GM19193 (cell line): ENCODE data around the gene TPK1.

Experiments used
- POLR2A ChIP-seq: IDR thresholded peaks from 4 replicates; pipeline ENCODE4 v1.6.1; 2011; ENCODE audit not compliant: insufficient read depth, insufficient read length; ENCODE audit errors: extremely low read depth

TPK1 gene

DNA sequence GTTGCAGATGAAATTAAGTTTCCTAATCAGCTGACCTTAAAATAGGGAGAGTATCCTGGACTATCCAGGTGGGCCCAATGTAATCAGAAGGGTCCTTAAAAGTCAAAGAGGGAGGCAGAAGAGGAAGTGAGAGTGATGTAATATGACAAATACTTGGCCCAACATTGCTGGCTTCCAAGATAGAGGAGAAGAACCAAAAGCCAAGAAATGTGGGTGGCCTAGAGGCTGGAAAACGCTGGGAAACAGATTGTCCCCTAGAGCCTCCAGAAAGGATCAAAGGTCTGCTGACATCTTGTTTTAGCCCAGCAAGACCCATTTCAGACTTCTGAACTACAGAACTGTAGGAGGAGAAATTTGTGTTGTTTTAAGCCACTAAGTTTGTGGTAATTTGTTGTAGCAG is 352.7 kb downstream of the TPK1 start:
- TF ChIP-seq POLR2A: no peak

DNA sequence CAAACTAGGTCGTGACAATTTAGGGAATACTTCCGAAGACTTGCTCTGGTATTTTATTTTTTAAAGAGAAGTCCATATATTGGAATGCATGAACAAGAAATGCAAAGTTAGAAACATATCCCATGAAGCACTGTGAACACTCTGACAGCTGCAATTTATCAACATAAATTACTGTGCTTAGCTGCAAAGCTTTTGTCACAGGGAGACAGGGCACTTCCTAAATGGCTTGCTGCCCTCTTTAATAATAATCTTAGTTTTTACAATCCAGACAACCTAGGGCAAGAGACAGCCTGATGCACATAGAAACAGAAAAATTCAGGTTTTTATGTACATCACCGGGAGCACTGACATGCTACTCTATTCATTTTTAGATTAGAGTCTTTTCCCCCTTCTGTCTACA is 354.0 kb downstream of the TPK1 start:
- TF ChIP-seq POLR2A: no peak

GRCh38 chr7:144477348-144477747 is 358.5 kb downstream of the TPK1 start:
- TF ChIP-seq POLR2A: no peak

- no peak for TF ChIP-seq POLR2A
These were observed 360.8 kb downstream of the TPK1 start for GRCh38 chr7:144474800-144475615.

DNA sequence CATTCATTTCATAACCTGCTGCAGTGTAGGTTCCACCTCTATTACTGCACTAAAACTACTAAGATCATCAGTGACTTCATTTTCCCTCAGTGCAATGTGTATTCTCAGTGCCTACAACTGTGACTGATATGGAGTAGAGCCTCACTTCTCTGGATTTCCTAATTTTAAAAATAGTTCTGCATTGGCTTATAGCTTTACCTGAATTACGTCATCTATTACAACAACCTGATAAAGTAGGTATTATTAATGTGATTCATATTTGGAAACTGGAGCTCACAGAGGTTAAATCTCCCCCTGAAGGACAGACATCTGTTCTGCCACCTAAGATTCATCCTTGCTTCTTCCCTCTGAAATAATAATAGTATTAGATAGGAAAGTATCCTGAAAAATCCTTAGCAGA is 361.5 kb downstream of the TPK1 start:
- TF ChIP-seq POLR2A: no peak

DNA sequence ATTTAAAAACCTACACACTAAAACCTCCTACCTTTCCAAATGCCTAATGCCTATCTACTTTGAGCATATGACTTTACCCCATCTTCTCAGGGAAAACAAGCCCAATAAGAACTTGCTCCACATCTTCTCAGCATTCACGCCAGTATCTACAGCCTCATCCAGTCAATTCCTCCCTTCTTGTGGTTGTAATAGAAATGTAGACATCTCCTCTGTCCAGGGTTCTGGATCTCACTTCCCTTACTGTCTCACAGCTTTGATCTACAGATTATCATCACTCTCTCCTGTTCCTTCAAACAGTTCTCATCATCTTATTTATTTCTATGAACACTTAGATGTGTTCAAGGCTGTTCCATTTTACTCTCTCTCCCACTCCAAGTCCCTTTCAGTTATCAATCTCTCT is 361.9 kb downstream of the TPK1 start:
- TF ChIP-seq POLR2A: no peak

- TF ChIP-seq POLR2A: no peak
These were observed 365.8 kb downstream of the TPK1 start for GRCh38 chr7:144470078-144470477.

DNA sequence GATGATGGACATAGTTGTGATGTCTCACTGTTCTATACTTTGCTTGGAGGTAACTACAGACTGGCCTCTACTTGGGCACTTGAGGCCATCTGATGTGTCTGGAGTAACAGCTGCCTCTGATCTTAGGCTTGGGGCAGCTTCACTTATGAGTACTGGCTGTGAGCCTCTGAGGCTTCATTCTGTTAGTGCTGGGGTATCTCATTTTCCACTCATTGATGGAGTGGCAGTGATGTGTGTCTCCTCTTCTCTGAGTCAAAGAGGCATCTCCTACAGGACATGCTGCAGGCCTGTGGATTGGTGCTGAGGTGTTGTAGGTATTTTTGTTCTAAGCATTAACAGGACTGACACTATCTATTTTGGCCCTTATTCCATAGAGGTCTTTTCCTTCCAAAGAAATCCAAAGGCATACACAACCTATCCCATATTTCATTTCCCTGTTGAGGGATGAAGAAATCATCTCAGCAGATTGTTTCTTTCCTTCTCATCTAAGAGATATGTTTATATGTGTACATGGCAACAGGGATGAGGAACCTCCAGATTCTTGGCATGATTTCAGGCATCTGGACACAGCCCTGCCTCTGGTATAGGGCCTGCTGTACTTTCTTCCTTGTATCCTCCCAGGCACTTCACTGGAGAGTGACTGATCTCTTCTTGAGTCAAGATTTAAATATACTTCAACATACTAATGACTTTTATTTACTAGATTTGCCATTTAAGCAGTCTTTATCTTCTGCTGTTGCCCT is 366.7 kb downstream of the TPK1 start:
- no peak for TF ChIP-seq POLR2A

GRCh38 chr7:144459635-144460034 is 376.2 kb downstream of the TPK1 start:
- TF ChIP-seq POLR2A: no peak

DNA sequence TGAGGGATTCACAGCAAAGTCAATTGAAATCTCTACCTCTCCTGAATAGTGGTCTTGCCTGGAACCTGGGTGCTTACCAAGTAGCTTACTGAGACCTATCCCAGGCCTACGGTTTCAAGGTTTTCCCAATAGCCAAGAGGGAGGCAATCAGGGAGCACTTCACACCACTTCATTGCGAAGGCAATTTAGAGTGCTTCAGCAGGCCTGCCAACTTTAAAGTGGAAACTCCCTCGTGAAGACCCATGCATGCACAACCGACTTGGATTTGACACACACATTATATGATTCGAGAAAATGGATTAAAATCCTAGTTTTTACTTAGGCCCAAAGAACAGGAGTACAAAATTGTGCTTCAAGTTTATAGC is 380.8 kb downstream of the TPK1 start:
- no peak for TF ChIP-seq POLR2A

GRCh38 chr7:144454256-144455039 is 381.4 kb downstream of the TPK1 start:
- no peak for TF ChIP-seq POLR2A

GRCh38 chr7:144452064-144452463 is 383.8 kb downstream of the TPK1 start:
- TF ChIP-seq POLR2A: no peak

GRCh38 chr7:144445590-144445989 is 390.3 kb downstream of the TPK1 start:
- no peak for TF ChIP-seq POLR2A

DNA sequence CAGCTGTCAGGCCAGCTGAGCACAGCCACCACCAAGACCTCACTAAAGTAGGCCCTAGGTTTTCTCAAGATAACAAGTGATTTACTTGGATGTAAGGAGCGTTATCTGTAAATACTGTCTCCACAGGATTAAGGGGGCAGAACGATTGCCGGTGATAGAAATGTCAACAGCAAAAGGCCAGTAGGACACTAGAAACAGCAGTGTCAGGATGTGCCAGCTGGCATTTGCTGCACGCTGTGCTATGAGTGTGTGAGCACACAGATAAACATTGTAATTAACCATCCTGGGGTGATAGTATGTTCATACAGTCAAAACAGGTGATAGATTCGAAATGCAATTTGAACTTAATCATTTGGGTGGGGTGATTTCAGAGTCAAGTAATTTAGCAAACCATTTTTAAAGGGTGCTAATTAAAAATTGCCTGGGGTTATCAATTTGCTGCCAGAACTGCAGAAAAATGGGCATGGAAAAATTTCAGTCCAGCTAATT is 396.1 kb downstream of the TPK1 start:
- no peak for TF ChIP-seq POLR2A

- TF ChIP-seq POLR2A: no peak
These were observed 397.1 kb downstream of the TPK1 start for GRCh38 chr7:144438759-144439158.
